Stimulated activated CD4-positive, alpha-beta T cell treated with anti-CD3 and anti-CD28 coated beads, Interleukin-4, amount 100 ng/mL, for 4 hours (primary cell): ENCODE results near the gene ADAMTSL2.
A peak's percentile ranks its signal among the peaks of the same experiment; 100 is the strongest.

ENCODE experiments used
- DNase-seq, 2 experiments: peaks; one replicate each; pipeline ENCODE4 v3.0.0-alpha.2; 2020

The ADAMTSL2 gene

GRCh38 chr9:133591985-133592384 lies 57.5 kb downstream of the ADAMTSL2 start:
- DNase-seq = no peak

GRCh38 chr9:133592731-133593409 lies 58.4 kb downstream of the ADAMTSL2 start:
- no peak for DNase-seq

- no peak for DNase-seq
Observed at GRCh38 chr9:133593587-133594253, 59.2 kb downstream of the ADAMTSL2 start.

- DNase-seq = no peak
Observed at GRCh38 chr9:133594310-133594709, 59.8 kb downstream of the ADAMTSL2 start.

GRCh38 chr9:133595910-133596309 lies 61.4 kb downstream of the ADAMTSL2 start:
- no peak for DNase-seq

- DNase-seq = no peak
Observed at GRCh38 chr9:133597316-133597957, 62.9 kb downstream of the ADAMTSL2 start.

- no peak for DNase-seq
Observed at GRCh38 chr9:133598978-133599377, 64.5 kb downstream of the ADAMTSL2 start.

- no peak for DNase-seq
Observed at GRCh38 chr9:133599470-133600173, 65.1 kb downstream of the ADAMTSL2 start.

GRCh38 chr9:133600739-133601138 lies 66.2 kb downstream of the ADAMTSL2 start:
- no peak for DNase-seq

- no peak for DNase-seq
Observed at GRCh38 chr9:133601746-133602145, 67.2 kb downstream of the ADAMTSL2 start.

- no peak for DNase-seq
Observed at GRCh38 chr9:133602277-133602676, 67.8 kb downstream of the ADAMTSL2 start.

GRCh38 chr9:133603135-133603927 lies 68.8 kb downstream of the ADAMTSL2 start:
- DNase-seq = no peak

GRCh38 chr9:133604214-133604613 lies 69.7 kb downstream of the ADAMTSL2 start:
- DNase-seq = peak in 1 of 2 experiments; percentile 36

- no peak for DNase-seq
Observed at GRCh38 chr9:133604856-133605255, 70.4 kb downstream of the ADAMTSL2 start.

- no peak for DNase-seq
Observed at GRCh38 chr9:133605446-133605845, 70.9 kb downstream of the ADAMTSL2 start.

- no peak for DNase-seq
Observed at GRCh38 chr9:133605856-133606707, 71.6 kb downstream of the ADAMTSL2 start.

- no peak for DNase-seq
Observed at GRCh38 chr9:133606708-133607025, 72.2 kb downstream of the ADAMTSL2 start.

- no peak for DNase-seq
Observed at GRCh38 chr9:133607381-133607780, 72.9 kb downstream of the ADAMTSL2 start.

GRCh38 chr9:133607976-133608375 lies 73.5 kb downstream of the ADAMTSL2 start:
- DNase-seq = no peak

GRCh38 chr9:133608382-133608781 lies 73.9 kb downstream of the ADAMTSL2 start:
- no peak for DNase-seq

- no peak for DNase-seq
Observed at GRCh38 chr9:133608889-133609288, 74.4 kb downstream of the ADAMTSL2 start.
